ENCODE measurements around the gene ZNF536. TPM values are rescaled to one million over a fixed set of nuclear protein-coding genes. Genes with fewer than 3 reads are reported as not detected.

Gene ZNF536
- total and polyA plus RNA-seq, 10 of the 15 experiments (the other 5 are each of a cell fraction or from before 2014, with no cell fraction given), result not detected

DNA sequence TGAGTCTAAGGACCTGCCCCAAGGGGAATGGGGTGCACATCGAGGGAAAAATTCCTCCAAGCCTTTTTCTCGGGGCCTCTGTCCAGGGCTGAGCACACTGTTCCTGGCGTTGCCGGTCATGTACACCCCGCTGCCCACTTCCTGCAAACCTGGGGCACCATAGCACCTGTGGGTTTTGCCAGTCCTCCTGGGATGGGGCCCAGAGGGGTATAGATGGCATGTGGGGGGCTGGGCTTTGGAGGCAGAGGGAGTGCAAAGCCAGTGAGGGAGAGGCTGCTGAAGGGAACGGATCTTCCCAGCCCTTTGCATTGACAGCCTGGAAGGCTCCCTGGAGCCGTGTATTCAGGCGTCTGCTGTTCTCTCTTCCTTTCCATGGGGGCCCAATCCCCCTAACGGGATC is 187.3 kb downstream of the ZNF536 start (continued):
- TF ChIP-seq, protein P1, sequence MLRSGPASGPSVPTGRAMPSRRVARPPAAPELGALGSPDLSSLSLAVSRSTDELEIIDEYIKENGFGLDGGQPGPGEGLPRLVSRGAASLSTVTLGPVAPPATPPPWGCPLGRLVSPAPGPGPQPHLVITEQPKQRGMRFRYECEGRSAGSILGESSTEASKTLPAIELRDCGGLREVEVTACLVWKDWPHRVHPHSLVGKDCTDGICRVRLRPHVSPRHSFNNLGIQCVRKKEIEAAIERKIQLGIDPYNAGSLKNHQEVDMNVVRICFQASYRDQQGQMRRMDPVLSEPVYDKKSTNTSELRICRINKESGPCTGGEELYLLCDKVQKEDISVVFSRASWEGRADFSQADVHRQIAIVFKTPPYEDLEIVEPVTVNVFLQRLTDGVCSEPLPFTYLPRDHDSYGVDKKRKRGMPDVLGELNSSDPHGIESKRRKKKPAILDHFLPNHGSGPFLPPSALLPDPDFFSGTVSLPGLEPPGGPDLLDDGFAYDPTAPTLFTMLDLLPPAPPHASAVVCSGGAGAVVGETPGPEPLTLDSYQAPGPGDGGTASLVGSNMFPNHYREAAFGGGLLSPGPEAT (IDR thresholded peaks at IDR 0.05; ENCODE audit: low read depth), result no peak
- TF ChIP-seq, protein P2, sequence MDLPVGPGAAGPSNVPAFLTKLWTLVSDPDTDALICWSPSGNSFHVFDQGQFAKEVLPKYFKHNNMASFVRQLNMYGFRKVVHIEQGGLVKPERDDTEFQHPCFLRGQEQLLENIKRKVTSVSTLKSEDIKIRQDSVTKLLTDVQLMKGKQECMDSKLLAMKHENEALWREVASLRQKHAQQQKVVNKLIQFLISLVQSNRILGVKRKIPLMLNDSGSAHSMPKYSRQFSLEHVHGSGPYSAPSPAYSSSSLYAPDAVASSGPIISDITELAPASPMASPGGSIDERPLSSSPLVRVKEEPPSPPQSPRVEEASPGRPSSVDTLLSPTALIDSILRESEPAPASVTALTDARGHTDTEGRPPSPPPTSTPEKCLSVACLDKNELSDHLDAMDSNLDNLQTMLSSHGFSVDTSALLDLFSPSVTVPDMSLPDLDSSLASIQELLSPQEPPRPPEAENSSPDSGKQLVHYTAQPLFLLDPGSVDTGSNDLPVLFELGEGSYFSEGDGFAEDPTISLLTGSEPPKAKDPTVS (IDR thresholded peaks at IDR 0.05; ENCODE audit: low read depth, low read length), result no peak

DNA sequence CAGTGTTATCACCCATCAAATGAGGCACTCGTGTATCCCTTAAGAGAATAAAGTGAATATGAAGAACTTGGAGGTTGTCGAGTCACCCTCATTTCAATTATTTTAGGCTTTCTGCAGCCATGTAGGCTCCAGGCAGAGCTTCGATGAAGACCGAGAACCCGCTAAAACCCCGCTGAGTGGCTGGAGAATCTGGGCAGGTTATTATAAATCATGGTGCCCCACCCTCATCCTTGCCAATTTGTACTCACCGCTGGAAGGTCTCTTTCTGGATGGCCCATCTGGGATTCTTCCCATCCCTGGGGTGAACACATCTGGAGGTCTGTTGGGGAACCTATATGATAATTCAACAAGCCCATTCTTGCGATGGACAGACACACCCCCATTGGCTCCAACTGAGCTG is 190.8 kb downstream of the ZNF536 start:
- SMC1A ChIA-PET (ENCODE audit: uncharacterized antibody, unreplicated experiment), result no interaction called here
- FAIRE-seq, result no peak
- no peak for DNase-seq (ENCODE audit: low read depth, low spot score)

More for the DNA sequence above, 190.8 kb downstream of the ZNF536 start:
- no peaks in the 10 kb centered on the region for H3K9me3 ChIP-seq (replicated peaks; ENCODE audit: control insufficient read depth, insufficient read depth, low read length)
- no peaks in the 10 kb centered on the region for H3K27me3 ChIP-seq (replicated peaks in 1 of 2; ENCODE audit: control insufficient read depth in 2 of 2, insufficient read depth in 2 of 2, low read length in 1 of 2)
- H2AFZ ChIP-seq (ENCODE audit: control insufficient read depth, low read depth, low read length), result no peak overlapping the region
- CTCF ChIA-PET, result no interaction called here
- no TSS peak for BruUV-seq (replicated peaks)
- H4K20me1 ChIP-seq (ENCODE audit: control insufficient read depth, insufficient read depth), result no peaks in the 10 kb centered on the region
- no peak overlapping the region for H3K4me2 ChIP-seq (ENCODE audit: control insufficient read depth, insufficient read depth)
- 22% methylated on average over 8 of the region's 8 CpGs for WGBS (ENCODE audit: insufficient coverage, insufficient replicate concordance, low lambda C conversion rate, missing lambda C conversion rate)
- intact Hi-C loops (cut with micrococcal nuclease; ENCODE audit: unreplicated experiment), result no loop called here
- POLR2A ChIA-PET, result no interaction called here
- RAD21 ChIA-PET (ENCODE audit: unreplicated experiment), result no interaction called here
- no peaks in the 10 kb centered on the region for H3K36me3 ChIP-seq (ENCODE audit: control insufficient read depth in 2 of 2, insufficient read depth in 2 of 2, low read length in 1 of 2)
- no peaks in the 10 kb centered on the region for H3K79me2 ChIP-seq (ENCODE audit: control insufficient read depth, insufficient read depth, low read length)
- H3K4me3 ChIP-seq, result no peak overlapping the region
- no peak for TF ChIP-seq GABPA (IDR thresholded peaks at IDR 0.05; ENCODE audit: low read depth)
- no peak for TF ChIP-seq HDAC2 (IDR thresholded peaks at IDR 0.05)
- TF ChIP-seq TCF3 (IDR thresholded peaks at IDR 0.05; ENCODE audit: borderline replicate concordance, insufficient read depth, low read depth, low read length), result no peak
- no peak for TF ChIP-seq SUPT20H (IDR thresholded peaks at IDR 0.05; ENCODE audit: borderline replicate concordance, control insufficient read depth, low read depth, low read length)
- TF ChIP-seq ZZZ3 (IDR thresholded peaks at IDR 0.05; ENCODE audit: control insufficient read depth, insufficient read length, low read depth), result no peak
- H3K9ac ChIP-seq (ENCODE audit: control insufficient read depth, insufficient read depth, low read length), result no peak overlapping the region
- ATAC-seq, result no peak
- in situ Hi-C loops (cut with MboI), result no loop called here
- H3K27ac ChIP-seq (ENCODE audit: control insufficient read depth, insufficient read depth), result no peak overlapping the region
- no peaks in the 10 kb centered on the region for H3K4me1 ChIP-seq (ENCODE audit: control insufficient read depth, insufficient read depth, low read length)
